ENCODE results near the gene ZNF652.

ZNF652 gene

DNA sequence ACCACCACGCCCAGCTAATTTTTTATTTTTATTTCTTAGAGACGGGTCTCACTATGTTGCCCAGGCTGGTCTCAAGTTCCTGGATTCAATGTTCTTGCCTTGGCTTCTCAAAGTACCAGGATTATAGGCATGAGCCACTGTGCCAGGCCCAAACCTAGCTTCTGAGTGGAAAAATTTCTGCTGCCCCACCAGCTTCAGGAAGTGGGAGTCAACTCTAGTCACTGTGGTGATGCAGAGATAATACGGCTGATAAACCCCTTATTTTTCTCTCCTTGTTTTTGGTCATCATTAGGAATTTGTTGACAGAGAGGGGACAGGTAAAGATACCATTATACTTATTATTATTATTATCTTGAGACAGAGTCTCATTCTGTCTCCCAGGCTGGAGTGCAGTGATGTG is 103.7 kb downstream of the ZNF652 start:
- DNase-seq = no peak

DNA sequence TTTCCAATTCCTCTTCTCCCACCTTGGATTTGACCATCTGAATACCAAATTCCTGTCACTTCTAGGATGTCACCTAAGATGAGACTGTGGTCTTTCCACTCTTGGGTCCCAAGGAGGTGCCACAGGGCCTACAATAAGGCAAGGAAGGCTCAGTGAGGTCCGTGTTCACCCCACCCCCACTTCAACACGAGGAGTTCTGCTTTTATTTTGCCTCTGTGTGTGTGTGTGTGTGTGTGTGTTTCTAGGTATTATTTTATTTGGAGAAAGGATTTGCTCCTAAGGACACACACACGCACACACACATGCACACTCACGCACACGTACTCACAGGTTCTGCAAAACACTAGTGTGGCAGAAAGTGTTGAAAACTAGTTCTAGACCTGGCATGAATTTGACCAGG is 106.9 kb downstream of the ZNF652 start:
- DNase-seq = no peak

DNA sequence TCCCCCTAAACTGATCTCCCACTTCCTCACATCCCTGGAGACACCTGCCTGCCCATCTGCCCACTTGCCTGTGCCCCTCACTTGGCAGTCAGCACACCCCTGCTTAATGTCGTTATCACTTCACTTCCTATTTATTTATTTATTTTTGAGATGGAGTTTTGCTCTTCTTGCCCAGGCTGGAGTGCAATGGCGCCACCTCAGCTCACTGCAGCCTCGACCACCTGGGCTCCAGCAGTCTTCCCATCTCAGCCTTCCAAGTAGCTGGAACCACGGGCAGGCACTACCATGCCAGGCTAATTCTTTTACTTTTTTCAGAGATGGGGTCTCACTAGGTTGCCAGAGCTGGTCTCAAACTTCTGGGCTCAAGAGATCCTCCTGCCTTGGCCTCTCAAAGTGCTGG is 108.0 kb downstream of the ZNF652 start:
- DNase-seq = no peak

DNA sequence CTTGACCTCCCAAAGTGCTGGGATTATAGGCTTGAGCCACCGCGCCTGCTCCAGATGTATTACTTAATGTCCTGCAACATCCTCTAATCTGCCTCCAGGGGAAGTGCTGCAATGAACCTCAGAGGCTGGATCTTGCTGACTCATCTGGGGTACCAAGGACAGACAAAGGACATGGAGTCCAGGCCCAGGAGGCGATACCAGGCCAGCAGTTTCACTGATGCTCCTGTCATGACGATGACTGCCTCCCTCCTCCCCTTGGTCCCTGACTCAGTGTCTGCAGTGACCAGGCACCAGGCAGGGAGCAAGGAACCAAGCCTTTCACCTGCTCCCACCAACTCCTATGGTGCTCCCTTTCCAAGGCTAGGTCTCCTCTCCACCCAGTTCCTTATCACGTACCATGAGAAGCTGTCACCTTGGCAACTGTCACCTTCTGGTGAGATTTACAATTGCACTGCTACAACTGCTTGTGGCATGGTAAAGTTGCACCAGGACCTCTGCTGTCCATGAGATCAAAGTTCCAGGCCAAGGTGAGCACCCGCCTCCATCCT is 109.8 kb downstream of the ZNF652 start:
- DNase-seq = no peak

DNA sequence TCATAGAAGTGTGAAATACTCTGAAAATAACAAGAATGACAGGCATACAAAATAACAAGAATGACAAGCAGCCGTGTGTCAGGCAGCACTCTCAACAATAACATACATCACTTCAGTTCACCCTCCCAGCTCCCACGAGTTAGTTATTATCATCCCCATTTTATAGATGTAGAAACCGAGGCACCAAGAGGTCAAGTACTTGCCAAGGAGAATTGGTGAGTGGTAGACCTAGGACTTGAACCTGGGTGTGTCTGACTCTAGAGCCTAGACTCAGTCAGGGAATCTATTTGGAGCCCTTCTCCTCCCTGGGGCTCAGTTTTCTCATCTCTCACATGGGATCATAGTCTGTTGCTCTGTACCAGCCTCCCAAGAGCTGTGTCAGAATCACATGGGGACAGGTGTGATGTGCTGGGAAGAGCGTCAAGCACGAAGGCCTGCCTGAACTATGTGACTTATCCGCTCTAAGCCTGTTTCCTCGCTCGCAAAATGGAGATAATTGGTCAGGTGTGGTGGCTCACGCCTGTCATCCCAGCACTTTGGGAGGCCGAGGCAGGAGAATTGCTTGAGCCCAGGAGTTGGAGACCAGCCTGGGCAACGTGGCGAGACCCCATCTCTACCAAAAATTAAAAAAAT is 112.0 kb downstream of the ZNF652 start:
- DNase-seq = no peak

DNA sequence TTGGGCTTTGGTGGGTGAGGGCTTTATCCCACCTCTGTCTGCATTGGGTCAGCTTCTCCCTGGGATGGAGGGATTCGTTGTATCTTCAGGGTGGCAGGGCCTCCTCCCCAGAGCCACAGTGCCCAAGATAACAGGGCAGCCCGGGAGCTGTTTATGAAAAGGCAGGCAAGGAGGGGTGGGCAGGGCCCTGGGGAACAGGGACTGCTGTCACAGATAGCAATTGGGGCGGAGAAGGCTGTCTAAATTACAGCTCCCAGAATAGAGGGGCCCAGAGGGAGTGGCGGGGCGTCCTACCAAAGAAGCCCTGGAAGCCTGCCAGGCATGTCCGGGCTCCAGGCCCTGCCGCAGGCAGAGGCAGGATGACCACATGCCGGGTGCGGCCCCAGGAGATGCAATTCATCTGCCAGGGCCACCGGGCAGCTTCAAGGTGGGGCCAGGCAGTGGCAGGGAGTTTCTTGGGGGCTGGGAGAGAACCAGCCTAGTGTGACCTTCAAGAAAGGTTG is 112.7 kb downstream of the ZNF652 start:
- DNase-seq = no peak

DNA sequence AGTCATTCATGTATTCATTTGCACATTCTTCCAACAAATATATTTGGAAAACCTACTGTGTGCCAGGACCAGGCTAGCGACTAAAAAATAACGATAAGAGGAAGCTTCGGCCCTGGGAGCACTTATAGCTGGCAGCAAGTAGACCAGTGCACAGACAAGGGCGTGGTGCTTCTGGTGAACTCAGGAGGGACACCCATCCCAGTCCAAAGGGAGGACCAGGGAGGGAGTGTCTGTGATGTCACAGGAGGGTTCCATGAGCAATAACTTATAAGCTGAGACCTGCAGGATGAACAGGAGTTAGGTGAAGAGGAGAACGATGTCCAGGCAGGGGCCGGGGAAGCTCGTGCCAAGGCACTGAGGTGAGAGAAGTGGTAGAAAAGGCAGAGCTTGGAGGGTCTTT is 114.1 kb downstream of the ZNF652 start:
- DNase-seq = no peak

DNA sequence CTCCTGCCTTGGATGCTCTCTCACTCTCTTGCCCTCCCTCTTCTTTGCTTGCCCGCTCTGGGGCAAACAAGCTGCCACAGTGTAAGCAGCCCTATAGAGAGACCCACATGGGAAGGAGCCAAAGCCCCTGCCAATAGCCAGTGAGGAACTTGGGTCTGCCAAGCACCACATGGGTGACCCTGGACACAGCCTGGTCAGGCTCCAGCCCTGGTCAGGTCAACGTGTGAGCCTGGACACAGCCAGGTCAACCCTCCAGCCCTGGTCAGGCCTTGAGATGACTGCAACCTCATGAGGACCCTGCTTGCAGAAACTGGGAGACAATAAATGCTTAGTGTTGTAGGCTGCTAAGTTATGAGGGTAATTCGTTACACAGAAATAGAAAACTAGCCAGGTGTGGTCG is 117.2 kb downstream of the ZNF652 start:
- no peak for DNase-seq
